ENCODE data around the gene RET. TPM values are rescaled to one million over a fixed set of nuclear protein-coding genes. Genes with fewer than 3 reads are reported as not detected.
"Not testable (repeated sequence)": the region's sequence is repeated elsewhere in the genome, so short reads cannot be mapped to it uniquely, and the experiment has no call there.

RET gene
- total RNA-seq, 1 donor from 2014 or later: 2.8 TPM

DNA sequence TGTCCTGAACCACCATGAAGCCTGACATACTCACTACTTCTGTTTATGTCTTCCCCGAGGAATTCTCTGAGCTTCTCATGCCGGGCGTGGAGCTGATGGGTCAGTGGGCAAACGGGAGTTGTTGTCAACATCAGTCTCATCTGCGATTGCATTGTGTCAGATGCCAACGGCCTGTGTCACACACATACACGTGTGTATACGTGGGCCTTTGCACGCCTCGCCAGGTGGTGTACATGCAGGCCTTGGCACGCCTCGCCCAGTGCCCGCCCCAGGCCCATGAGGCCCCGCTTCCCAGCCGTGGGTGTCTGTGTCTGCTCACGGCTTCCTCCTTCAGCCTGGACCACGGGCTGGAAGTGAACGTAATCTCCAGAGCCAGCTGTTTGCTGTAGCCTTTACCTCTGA lies 53.9 kb downstream of the RET start:
- intact Hi-C loops (cut with micrococcal nuclease): no loop called here

DNA sequence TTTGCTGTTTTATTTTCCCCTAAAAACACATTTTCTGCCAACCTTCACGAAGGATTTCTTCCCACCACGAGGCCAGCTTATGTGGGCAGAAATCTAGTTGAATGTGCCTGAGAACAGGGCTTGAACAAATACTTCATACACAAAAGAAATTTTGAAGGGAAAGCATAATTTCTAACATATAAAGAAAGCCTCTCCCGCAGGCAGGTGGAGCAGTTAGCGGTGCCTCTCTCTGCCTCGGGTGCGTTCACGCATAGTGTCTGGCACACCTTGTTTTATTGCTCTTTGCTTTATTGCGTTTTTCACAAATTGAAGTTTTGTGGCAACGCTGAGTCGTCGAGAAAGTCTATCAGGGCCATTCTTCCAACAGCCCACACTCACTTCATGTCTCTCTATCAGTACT lies 54.4 kb downstream of the RET start:
- intact Hi-C loops (cut with micrococcal nuclease): no loop called here

GRCh38 chr10:43131906-43132305 lies 55.0 kb downstream of the RET start:
- intact Hi-C loops (cut with micrococcal nuclease): no loop called here

- intact Hi-C loops (cut with micrococcal nuclease): no loop called here
Measured at GRCh38 chr10:43132867-43133787, 56.3 kb downstream of the RET start.

- intact Hi-C loops (cut with micrococcal nuclease): no loop called here
Measured at GRCh38 chr10:43134126-43134905, 57.4 kb downstream of the RET start.

GRCh38 chr10:43135064-43135463 lies 58.2 kb downstream of the RET start:
- intact Hi-C loops (cut with micrococcal nuclease): loop anchor here (5.0 kb wide), 2 partner anchors 437 to 512 kb away; partner anchors contain the start of genes ZNF239 and ZNF32

DNA sequence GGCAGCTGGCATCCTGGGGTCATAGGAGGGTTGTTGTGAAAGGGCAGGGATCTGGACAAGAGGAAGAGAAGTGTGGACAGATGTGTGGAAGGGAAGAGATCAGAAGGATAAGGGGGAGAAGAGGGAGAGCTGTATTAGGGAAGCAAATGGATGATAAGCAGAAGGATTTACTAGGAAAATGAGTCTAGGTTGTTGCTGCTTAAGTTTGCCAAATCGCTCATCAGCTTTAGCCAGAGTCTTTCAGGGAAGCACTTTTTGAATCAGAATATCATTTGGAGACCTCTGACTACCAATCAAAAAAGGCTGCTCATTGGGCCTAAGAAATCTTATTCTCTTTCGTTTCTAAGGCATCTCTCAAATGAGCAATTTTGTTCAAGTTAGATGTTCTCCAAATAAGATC lies 58.8 kb downstream of the RET start:
- intact Hi-C loops (cut with micrococcal nuclease): loop anchor here (5.0 kb wide), 2 partner anchors 437 to 512 kb away; partner anchors contain the start of genes ZNF239 and ZNF32

- intact Hi-C loops (cut with micrococcal nuclease): loop anchor here (5.0 kb wide), 2 partner anchors 436 to 511 kb away; partner anchors contain the start of genes ZNF239 and ZNF32
Measured at GRCh38 chr10:43136432-43136831, 59.6 kb downstream of the RET start.

- intact Hi-C loops (cut with micrococcal nuclease): loop anchor here (5.0 kb wide), 2 partner anchors 435 to 510 kb away; partner anchors contain the start of genes ZNF239 and ZNF32
Measured at GRCh38 chr10:43136995-43137716, 60.3 kb downstream of the RET start.

- intact Hi-C loops (cut with micrococcal nuclease): loop anchor here (1.0 to 5.0 kb wide), 9 partner anchors 8 to 1863 kb away; partner anchors contain the start of genes RET, ZNF22, ZNF239 and ZNF32
Measured at GRCh38 chr10:43137717-43138020, 60.8 kb downstream of the RET start.

- intact Hi-C loops (cut with micrococcal nuclease): loop anchor here (1.0 to 5.0 kb wide), 9 partner anchors 9 to 1863 kb away; partner anchors contain the start of genes RET, ZNF22, ZNF239 and ZNF32
Measured at GRCh38 chr10:43138021-43138756, 61.3 kb downstream of the RET start, which contains the start of gene CSGALNACT2. CSGALNACT2 (plus strand) TSS chr10:43138445; CDS start chr10:43155150, 16,705 bp downstream.

DNA sequence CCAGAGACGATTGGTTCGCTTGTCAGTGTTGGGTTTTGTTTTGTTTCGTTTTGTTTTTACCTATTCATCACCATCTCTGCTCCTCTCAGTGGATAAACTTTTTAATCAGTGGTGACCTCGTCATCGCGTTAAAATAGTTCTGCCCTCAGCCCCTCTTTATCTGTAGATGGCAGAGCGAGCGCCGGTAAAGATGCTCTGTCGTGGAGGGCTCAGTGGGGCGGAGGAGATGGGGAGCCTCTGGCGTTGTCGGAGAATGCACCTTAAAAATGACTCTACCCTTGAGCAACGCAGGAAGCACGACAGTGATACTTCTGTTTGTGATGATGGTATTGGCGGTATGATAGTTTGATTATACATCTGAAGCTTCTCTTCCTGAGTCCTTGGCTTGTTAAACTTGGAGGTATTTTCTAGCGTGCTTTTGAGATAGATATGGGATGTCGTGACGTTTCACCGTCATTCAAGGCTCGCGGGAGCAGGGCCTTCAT lies 61.9 kb downstream of the RET start:
- intact Hi-C loops (cut with micrococcal nuclease): loop anchor here (1.0 to 5.0 kb wide), 10 partner anchors 9 to 1862 kb away; partner anchors contain the start of genes BMS1, RET, ZNF22 and ZNF239

- intact Hi-C loops (cut with micrococcal nuclease): loop anchor here (2.0 kb wide), 1 partner anchor 19 kb away; no protein-coding TSS in a partner anchor
Measured at GRCh38 chr10:43141421-43141820, 64.6 kb downstream of the RET start.

- intact Hi-C loops (cut with micrococcal nuclease): no loop called here
Measured at GRCh38 chr10:43145311-43145710, 68.4 kb downstream of the RET start.

- intact Hi-C loops (cut with micrococcal nuclease): not testable (repeated sequence)
Measured at GRCh38 chr10:43145936-43146335, 69.1 kb downstream of the RET start.

DNA sequence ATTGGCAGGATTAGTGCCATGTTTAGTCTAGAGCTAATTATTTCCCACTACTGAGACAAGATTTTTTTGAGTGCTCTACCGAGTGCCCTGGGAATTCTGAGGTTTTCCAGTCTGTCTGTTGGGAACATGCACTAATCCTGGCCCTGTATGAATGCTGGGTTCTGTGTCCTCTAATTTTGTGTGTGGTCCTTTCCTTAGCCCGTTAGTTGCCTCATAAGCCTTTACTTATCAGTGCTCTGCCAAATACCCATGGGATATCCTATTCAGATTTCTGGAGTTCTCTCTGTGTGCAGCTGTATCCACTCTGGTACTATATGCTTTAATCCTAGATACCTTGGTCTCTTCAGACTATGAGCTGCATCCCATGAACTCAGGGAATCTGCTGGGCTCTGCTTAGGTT lies 74.5 kb downstream of the RET start:
- intact Hi-C loops (cut with micrococcal nuclease): no loop called here

DNA sequence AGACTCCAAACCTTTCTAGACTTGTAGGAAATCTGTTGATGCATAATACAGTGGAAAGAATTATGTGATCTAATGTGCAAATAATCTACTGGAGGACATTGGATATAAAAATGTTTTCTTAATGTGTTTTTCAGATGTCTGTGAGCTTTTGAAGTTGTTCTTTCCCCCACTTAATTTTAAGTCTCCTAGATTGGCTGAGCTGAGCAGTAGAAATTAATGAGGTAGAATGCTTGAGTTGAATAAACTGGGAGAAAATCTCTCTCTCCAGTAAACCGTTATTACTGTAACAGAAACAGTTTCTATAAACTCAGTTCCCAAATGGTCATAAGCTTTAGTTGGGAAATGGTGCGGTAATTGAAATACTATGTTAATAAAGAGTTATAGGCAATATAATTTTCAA lies 77.0 kb downstream of the RET start:
- intact Hi-C loops (cut with micrococcal nuclease): no loop called here

- intact Hi-C loops (cut with micrococcal nuclease): no loop called here
Measured at GRCh38 chr10:43155221-43155620, 78.4 kb downstream of the RET start.

DNA sequence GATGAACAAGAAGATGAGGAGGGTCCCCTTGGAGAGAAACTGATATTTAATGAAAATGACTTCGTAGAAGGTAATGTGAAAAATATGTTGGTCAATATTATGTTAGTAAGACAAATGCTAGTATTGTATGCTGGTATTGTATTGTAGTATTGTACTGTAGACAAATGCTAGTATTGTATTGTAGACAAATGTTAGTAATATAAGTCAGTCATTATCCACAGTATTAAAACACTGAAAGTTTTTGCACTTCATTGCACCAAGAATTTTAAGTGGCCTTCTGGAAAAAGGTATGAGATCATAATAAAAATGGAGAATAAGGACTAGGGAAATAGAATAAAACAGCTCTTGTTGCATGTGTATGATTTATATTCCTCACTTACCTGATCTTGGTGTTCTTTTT lies 78.9 kb downstream of the RET start:
- intact Hi-C loops (cut with micrococcal nuclease): no loop called here
